ENCODE results near the gene MAML3.

The MAML3 gene

GRCh38 chr4:139902321-139903320, 251.4 kb downstream of the MAML3 start:
- Mint-ChIP-seq H3K27me3 (no peaks in the 10 kb centered on the region), H3K4me3 (no peak overlapping the region), H3K4me1 (ENCODE audit: low read depth) (peaks cover 20% of the 10 kb centered on the region), H3K9me3 (no peaks in the 10 kb centered on the region), H3K36me3 (ENCODE audit: low read depth) (no peaks in the 10 kb centered on the region), H3K27ac (no peak overlapping the region)
- no peak for DNase-seq

- H3K27ac Mint-ChIP-seq = no peak overlapping the region
- DNase-seq = no peak
- H3K4me3 Mint-ChIP-seq = no peak overlapping the region
These were observed 252.3 kb downstream of the MAML3 start for GRCh38 chr4:139901531-139902320.

GRCh38 chr4:139900964-139901376, 253.0 kb downstream of the MAML3 start:
- Mint-ChIP-seq H3K9me3 (no peaks in the 10 kb centered on the region), H3K4me3 (no peak overlapping the region), H3K27me3 (no peaks in the 10 kb centered on the region), H3K27ac (peak overlapping the region; percentile 28), H3K4me1 (ENCODE audit: low read depth) (peaks cover 20% of the 10 kb centered on the region), H3K36me3 (ENCODE audit: low read depth) (no peaks in the 10 kb centered on the region)
- DNase-seq = no peak

More at GRCh38 chr4:139901531-139902320, 252.3 kb downstream of the MAML3 start:
- Mint-ChIP-seq H3K27me3 (no peaks in the 10 kb centered on the region), H3K9me3 (no peaks in the 10 kb centered on the region), H3K36me3 (ENCODE audit: low read depth) (no peaks in the 10 kb centered on the region), H3K4me1 (ENCODE audit: low read depth) (peaks cover 20% of the 10 kb centered on the region)

- Mint-ChIP-seq H3K4me1 (ENCODE audit: low read depth) (peaks cover 20% of the 10 kb centered on the region), H3K36me3 (ENCODE audit: low read depth) (no peaks in the 10 kb centered on the region), H3K9me3 (no peaks in the 10 kb centered on the region), H3K27ac (no peak overlapping the region), H3K27me3 (no peaks in the 10 kb centered on the region), H3K4me3 (no peak overlapping the region)
- no peak for DNase-seq
These were observed 254.6 kb downstream of the MAML3 start for GRCh38 chr4:139899346-139899745.

GRCh38 chr4:139898293-139898692, 255.7 kb downstream of the MAML3 start:
- H3K4me3 Mint-ChIP-seq = no peak overlapping the region

GRCh38 chr4:139896091-139896604, 257.8 kb downstream of the MAML3 start:
- Mint-ChIP-seq H3K4me1 (ENCODE audit: low read depth) (peaks cover 16% of the 10 kb centered on the region), H3K36me3 (ENCODE audit: low read depth) (no peaks in the 10 kb centered on the region), H3K27me3 (no peaks in the 10 kb centered on the region), H3K9me3 (no peaks in the 10 kb centered on the region), H3K4me3 (no peak overlapping the region), H3K27ac (no peak overlapping the region)
- no peak for DNase-seq

More at GRCh38 chr4:139898293-139898692, 255.7 kb downstream of the MAML3 start:
- H3K9me3 Mint-ChIP-seq = no peaks in the 10 kb centered on the region
- no peaks in the 10 kb centered on the region for H3K27me3 Mint-ChIP-seq
- DNase-seq = no peak
- peaks cover 20% of the 10 kb centered on the region for H3K4me1 Mint-ChIP-seq (ENCODE audit: low read depth)
- H3K36me3 Mint-ChIP-seq (ENCODE audit: low read depth) = no peaks in the 10 kb centered on the region
- H3K27ac Mint-ChIP-seq = peak overlapping the region; percentile 2

GRCh38 chr4:139893801-139894200, 260.2 kb downstream of the MAML3 start:
- H3K9me3 Mint-ChIP-seq = no peaks in the 10 kb centered on the region
- H3K27ac Mint-ChIP-seq = no peak overlapping the region
- H3K27me3 Mint-ChIP-seq = no peaks in the 10 kb centered on the region
- H3K4me3 Mint-ChIP-seq = no peak overlapping the region
- DNase-seq = no peak
- H3K36me3 Mint-ChIP-seq (ENCODE audit: low read depth) = peaks cover 4% of the 10 kb centered on the region
- H3K4me1 Mint-ChIP-seq (ENCODE audit: low read depth) = peaks cover 20% of the 10 kb centered on the region

GRCh38 chr4:139892973-139893736, 260.8 kb downstream of the MAML3 start:
- Mint-ChIP-seq H3K4me1 (ENCODE audit: low read depth) (peaks cover 13% of the 10 kb centered on the region), H3K27me3 (no peaks in the 10 kb centered on the region), H3K36me3 (ENCODE audit: low read depth) (peaks cover 4% of the 10 kb centered on the region), H3K9me3 (no peaks in the 10 kb centered on the region), H3K27ac (no peak overlapping the region), H3K4me3 (no peak overlapping the region)
- no peak for DNase-seq

GRCh38 chr4:139890816-139891215, 263.2 kb downstream of the MAML3 start:
- Mint-ChIP-seq H3K4me1 (ENCODE audit: low read depth) (peaks cover 16% of the 10 kb centered on the region), H3K36me3 (ENCODE audit: low read depth) (peaks cover 4% of the 10 kb centered on the region), H3K27ac (no peak overlapping the region), H3K4me3 (no peak overlapping the region), H3K27me3 (no peaks in the 10 kb centered on the region), H3K9me3 (no peaks in the 10 kb centered on the region)
- no peak for DNase-seq

- Mint-ChIP-seq H3K27me3 (no peaks in the 10 kb centered on the region), H3K4me3 (no peak overlapping the region), H3K4me1 (ENCODE audit: low read depth) (peaks cover 16% of the 10 kb centered on the region), H3K9me3 (no peaks in the 10 kb centered on the region), H3K36me3 (ENCODE audit: low read depth) (peaks cover 4% of the 10 kb centered on the region), H3K27ac (no peak overlapping the region)
- no peak for DNase-seq
These were observed 264.1 kb downstream of the MAML3 start for GRCh38 chr4:139889901-139890300.

GRCh38 chr4:139889264-139889663, 264.7 kb downstream of the MAML3 start:
- Mint-ChIP-seq H3K4me1 (ENCODE audit: low read depth) (peaks cover 16% of the 10 kb centered on the region), H3K27ac (no peak overlapping the region), H3K36me3 (ENCODE audit: low read depth) (peaks cover 4% of the 10 kb centered on the region), H3K4me3 (no peak overlapping the region), H3K27me3 (no peaks in the 10 kb centered on the region), H3K9me3 (no peaks in the 10 kb centered on the region)
- DNase-seq = no peak

- Mint-ChIP-seq H3K4me3 (no peak overlapping the region), H3K27ac (no peak overlapping the region), H3K4me1 (ENCODE audit: low read depth) (peaks cover 16% of the 10 kb centered on the region), H3K9me3 (no peaks in the 10 kb centered on the region), H3K36me3 (ENCODE audit: low read depth) (peaks cover 4% of the 10 kb centered on the region), H3K27me3 (no peaks in the 10 kb centered on the region)
- no peak for DNase-seq
These were observed 265.8 kb downstream of the MAML3 start for GRCh38 chr4:139887962-139888735.

- Mint-ChIP-seq H3K9me3 (no peaks in the 10 kb centered on the region), H3K4me3 (no peak overlapping the region), H3K4me1 (ENCODE audit: low read depth) (peaks cover 16% of the 10 kb centered on the region), H3K27ac (no peak overlapping the region), H3K36me3 (ENCODE audit: low read depth) (peaks cover 4% of the 10 kb centered on the region), H3K27me3 (no peaks in the 10 kb centered on the region)
- DNase-seq = no peak
These were observed 266.6 kb downstream of the MAML3 start for GRCh38 chr4:139887376-139887802.
